GM20000 (cell line): Measurements from ENCODE around the gene HMGN2.

Source experiments
- DNase-seq: peaks from one replicate; pipeline ENCODE4 v3.0.0; 2012; ENCODE audit warnings: low spot score
- TF ChIP-seq, protein P1 (sequence below): IDR thresholded peaks from 2 replicates; pipeline ENCODE4 v1.5.1; 2012; ENCODE audit warnings: mild to moderate bottlenecking, control low read depth; ENCODE audit errors: extremely low read depth, missing control alignments

Gene HMGN2

DNA sequence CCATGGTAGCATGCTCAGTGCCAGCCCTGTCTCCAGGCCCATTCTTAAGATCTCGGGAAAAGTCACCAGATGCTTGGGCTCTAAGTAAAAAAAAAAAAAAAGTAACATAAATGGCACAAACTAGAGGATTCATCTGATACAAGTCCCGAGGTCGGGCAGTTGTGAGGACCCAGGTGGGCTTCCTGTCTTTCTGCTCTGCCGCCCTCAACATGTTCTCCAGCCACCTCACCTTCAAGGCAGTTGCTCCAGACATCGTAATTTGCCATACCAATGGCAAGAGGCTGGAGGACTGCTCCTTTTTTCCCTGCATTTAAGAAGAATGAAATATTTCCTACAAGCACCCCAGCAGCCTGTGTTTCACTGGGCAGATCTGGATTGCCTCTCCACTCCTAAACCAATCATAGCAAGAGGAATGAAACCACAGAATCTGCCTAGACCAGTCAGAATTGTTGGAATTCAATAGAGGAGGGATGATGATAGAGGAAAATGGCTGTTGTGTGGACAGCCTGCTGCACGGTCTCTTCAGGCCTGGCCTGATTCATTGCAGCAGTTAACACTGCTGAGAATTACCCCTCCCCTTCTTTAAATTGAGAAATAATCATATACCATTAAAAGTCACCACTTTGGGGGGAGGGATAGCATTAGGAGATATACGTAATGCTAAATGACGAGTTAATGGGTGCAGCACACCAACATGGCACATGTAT lies 5.4 kb downstream of the HMGN2 start:
- DNase-seq = no peak
- TF ChIP-seq, protein P1, sequence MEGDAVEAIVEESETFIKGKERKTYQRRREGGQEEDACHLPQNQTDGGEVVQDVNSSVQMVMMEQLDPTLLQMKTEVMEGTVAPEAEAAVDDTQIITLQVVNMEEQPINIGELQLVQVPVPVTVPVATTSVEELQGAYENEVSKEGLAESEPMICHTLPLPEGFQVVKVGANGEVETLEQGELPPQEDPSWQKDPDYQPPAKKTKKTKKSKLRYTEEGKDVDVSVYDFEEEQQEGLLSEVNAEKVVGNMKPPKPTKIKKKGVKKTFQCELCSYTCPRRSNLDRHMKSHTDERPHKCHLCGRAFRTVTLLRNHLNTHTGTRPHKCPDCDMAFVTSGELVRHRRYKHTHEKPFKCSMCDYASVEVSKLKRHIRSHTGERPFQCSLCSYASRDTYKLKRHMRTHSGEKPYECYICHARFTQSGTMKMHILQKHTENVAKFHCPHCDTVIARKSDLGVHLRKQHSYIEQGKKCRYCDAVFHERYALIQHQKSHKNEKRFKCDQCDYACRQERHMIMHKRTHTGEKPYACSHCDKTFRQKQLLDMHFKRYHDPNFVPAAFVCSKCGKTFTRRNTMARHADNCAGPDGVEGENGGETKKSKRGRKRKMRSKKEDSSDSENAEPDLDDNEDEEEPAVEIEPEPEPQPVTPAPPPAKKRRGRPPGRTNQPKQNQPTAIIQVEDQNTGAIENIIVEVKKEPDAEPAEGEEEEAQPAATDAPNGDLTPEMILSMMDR = no peak

DNA sequence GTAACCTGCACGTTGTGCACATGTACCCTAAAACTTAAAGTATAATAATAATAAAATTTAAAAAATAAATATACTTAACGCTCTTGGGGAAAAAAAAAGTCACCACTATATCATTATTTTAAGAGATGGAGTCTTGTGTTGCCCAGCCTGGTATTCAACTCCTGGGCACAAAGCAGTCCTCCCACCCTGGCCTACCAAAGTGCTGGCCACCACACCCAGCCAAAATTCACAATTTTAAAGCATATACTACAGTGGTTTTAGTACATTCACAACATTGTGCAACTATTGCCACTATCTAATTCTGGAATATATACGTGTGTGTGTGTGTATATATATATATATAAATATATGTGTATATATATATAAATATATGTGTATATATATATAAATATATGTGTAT lies 5.9 kb downstream of the HMGN2 start:
- TF ChIP-seq, protein P1 = no peak
- DNase-seq = no peak

DNA sequence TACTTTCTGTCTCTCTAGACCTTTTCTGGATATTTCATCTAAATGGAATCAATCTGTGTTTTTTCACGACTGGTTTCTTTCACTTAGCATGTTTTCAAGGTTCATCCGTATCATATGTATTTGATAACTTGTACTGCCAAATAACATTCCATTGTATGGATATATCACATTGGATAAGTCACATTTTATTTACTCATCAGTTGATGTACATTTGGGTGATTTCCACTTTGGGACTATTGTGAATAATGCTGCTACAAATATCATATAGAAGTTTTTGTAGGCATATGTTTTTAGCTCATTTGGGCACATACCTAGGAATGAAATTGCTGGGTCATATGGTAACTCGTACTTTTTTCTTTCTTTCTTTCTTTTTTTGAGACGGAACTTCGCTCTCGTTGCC lies 6.7 kb downstream of the HMGN2 start:
- TF ChIP-seq, protein P1 = no peak
- no peak for DNase-seq

DNA sequence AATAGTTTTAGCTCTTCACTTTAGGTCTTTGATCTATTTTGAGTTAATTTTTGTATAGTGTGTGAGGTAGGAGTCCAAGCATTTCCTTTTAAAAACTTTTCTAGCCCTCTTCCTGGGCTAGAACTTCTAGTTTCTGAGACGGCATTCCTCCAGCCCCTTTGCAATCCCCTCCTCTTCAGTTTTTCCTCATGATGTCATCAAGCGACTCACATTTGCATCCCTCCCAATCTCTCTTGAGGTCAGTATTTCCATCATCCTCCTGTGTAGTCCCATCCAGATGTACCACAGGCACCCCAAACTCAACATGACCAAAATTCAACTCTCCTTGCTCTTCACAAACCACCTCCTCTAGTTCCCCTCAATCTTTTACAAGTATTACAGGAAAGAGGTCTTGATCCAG lies 10.7 kb downstream of the HMGN2 start:
- DNase-seq = no peak
- TF ChIP-seq, protein P1 = no peak

DNA sequence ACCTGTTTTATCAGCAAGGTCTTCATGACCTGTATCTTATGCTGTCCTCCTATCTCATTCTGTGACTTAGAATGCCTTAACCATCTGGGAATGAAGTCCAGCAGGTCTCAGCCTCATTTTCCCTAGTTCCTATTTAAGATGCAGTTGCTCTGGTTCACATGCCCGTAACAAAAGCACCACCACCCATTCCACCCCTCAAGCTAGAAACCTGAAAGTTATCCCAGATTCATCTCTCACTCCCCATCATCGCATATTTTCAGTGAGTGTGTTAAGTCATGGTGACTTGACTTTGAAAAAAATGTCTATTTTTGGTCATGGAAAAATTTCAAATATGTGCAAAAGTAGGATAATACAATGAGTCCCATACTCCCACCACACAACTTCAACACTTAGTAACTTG lies 11.7 kb downstream of the HMGN2 start:
- DNase-seq = no peak

DNA sequence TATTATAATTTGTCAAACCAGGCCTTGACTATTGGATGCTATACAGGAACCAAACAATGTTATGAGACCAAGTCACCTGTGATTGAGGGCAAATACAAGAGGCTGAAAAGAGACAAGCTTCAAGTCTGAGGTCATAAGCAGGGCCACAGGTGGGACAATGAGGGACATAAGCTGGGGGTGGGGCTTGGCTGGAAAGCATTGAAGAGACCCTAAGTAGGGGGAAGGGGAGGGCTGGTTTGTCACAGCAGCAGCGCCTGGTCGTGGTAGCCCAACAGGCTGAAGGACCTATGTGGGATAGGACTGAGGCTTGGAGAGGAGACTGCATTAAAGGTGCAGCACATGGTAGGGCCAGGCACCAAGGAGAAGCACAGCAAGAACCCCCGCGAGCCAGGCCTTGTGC lies 17.9 kb downstream of the HMGN2 start:
- TF ChIP-seq, protein P1 = no peak
- no peak for DNase-seq

More for the DNA sequence above, 11.7 kb downstream of the HMGN2 start:
- TF ChIP-seq, protein P1 = no peak

DNA sequence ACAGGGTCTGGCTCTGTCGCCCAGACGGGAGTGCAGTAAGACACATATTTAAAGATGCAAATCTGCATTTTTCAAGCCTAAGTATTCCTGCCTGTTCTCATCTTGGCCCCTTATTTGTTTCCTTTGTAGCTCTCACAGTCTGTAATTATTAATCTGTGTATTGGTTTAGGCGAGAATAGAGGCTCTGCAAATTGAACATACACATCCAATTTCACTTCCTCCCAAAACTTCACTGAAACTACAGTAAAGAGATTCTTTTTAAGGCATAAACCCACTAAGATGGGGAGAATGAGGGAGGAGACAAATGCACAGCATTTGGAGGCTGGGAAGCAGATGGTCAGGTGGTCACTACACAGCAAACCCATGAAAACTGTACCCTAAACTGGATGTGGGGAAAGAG lies 21.0 kb downstream of the HMGN2 start:
- TF ChIP-seq, protein P1 = no peak
- DNase-seq = no peak
